Liver (tissue), 3 donors: ENCODE measurements around the gene RAB35.

Experiments
- CTCF ChIP-seq: fragments of 150-350 bp; IDR thresholded peaks from 2 replicates; pipeline ENCODE4 v1.5.1; 2017; ENCODE audit warnings: improper control_type of control experiment, low read depth, low read length; ENCODE audit not compliant: missing input control
- FOXA1 ChIP-seq: IDR thresholded peaks from 2 replicates; pipeline ENCODE4 v1.6.1; 2016; ENCODE audit warnings: antibody characterized with exemption
- FOXA2 ChIP-seq: IDR thresholded peaks from 2 replicates; pipeline ENCODE4 v1.6.1; 2016; ENCODE audit warnings: antibody characterized with exemption
- JUND ChIP-seq, 2 donors: IDR thresholded peaks; 2 replicates each; pipeline ENCODE4 v1.6.1; 2016; ENCODE audit warnings: antibody characterized with exemption in 2 of 2
- REST ChIP-seq: IDR thresholded peaks from 2 replicates; pipeline ENCODE4 v1.6.1; 2016; ENCODE audit warnings: antibody characterized with exemption, mild to moderate bottlenecking
- RXRA ChIP-seq, 2 donors: IDR thresholded peaks; 2 replicates each; pipeline ENCODE4 v1.6.1; 2017 to 2018; ENCODE audit warnings: antibody characterized with exemption in 2 of 2, mild to moderate bottlenecking in 1 of 2
- TAF1 ChIP-seq: conservative IDR thresholded peaks from 2 replicates; pipeline ENCODE4 v1.6.1; 2016; ENCODE audit warnings: antibody characterized with exemption, mild to moderate bottlenecking
- TF ChIP-seq, protein P1 (sequence below): IDR thresholded peaks from 2 replicates; pipeline ENCODE4 v1.6.1; 2016; ENCODE audit warnings: antibody characterized with exemption
- TF ChIP-seq, protein P2 (sequence below): IDR thresholded peaks from 2 replicates; pipeline ENCODE4 v1.6.1; 2016; ENCODE audit warnings: antibody characterized with exemption
- donor health status: healthy.
- donor health status: healthy.

- TF ChIP-seq, protein P1, sequence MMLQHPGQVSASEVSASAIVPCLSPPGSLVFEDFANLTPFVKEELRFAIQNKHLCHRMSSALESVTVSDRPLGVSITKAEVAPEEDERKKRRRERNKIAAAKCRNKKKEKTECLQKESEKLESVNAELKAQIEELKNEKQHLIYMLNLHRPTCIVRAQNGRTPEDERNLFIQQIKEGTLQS, result no peak
- TF ChIP-seq FOXA2, result no peak
- no peak for TF ChIP-seq CTCF
- TF ChIP-seq REST, result no peak
- no peak for TF ChIP-seq FOXA1
- TF ChIP-seq TAF1, result no peak
- TF ChIP-seq, protein P2, sequence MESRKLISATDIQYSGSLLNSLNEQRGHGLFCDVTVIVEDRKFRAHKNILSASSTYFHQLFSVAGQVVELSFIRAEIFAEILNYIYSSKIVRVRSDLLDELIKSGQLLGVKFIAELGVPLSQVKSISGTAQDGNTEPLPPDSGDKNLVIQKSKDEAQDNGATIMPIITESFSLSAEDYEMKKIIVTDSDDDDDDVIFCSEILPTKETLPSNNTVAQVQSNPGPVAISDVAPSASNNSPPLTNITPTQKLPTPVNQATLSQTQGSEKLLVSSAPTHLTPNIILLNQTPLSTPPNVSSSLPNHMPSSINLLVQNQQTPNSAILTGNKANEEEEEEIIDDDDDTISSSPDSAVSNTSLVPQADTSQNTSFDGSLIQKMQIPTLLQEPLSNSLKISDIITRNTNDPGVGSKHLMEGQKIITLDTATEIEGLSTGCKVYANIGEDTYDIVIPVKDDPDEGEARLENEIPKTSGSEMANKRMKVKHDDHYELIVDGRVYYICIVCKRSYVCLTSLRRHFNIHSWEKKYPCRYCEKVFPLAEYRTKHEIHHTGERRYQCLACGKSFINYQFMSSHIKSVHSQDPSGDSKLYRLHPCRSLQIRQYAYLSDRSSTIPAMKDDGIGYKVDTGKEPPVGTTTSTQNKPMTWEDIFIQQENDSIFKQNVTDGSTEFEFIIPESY, result peak; percentile 79
- TF ChIP-seq RXRA (IDR thresholded peaks at IDR 0.05), result no peak
- no peak for TF ChIP-seq JUND (IDR thresholded peaks at IDR 0.05)
These were observed 687 bp downstream of the RAB35 start for GRCh38 chr12:120115692-120116440.
